ENCODE results near the gene TRIM44. TPM values are rescaled to one million over a fixed set of nuclear protein-coding genes. Genes with fewer than 3 reads are reported as not detected.

TRIM44 gene
- total RNA-seq, 6 experiments from 2014 or later, result 56.7 to 65.0 (median 60.1) TPM

- Mint-ChIP-seq H3K27ac (no peak overlapping the region), H3K36me3 (ENCODE audit: low read depth) (peaks cover 16% of the 10 kb centered on the region), H3K27me3 (ENCODE audit: insufficient read depth) (no peaks in the 10 kb centered on the region), H3K4me1 (ENCODE audit: low read depth) (no peaks in the 10 kb centered on the region), H3K4me3 (no peak overlapping the region), H3K9me3 (no peaks in the 10 kb centered on the region)
- no peak for DNase-seq
- no peak for TF ChIP-seq CTCF (IDR thresholded peaks at IDR 0.05)
Measured at GRCh38 chr11:35814720-35815305, 152.2 kb downstream of the TRIM44 start.

GRCh38 chr11:35815556-35816315 is 153.2 kb downstream of the TRIM44 start:
- Mint-ChIP-seq H3K4me3 (no peak overlapping the region), H3K27ac (no peak overlapping the region), H3K4me1 (ENCODE audit: low read depth) (no peaks in the 10 kb centered on the region), H3K9me3 (no peaks in the 10 kb centered on the region), H3K36me3 (ENCODE audit: low read depth) (peaks cover 16% of the 10 kb centered on the region), H3K27me3 (ENCODE audit: insufficient read depth) (no peaks in the 10 kb centered on the region)
- DNase-seq, result no peak
- TF ChIP-seq CTCF (IDR thresholded peaks at IDR 0.05), result no peak

- H3K9me3 Mint-ChIP-seq, result no peaks in the 10 kb centered on the region
- no peak for DNase-seq
- H3K27me3 Mint-ChIP-seq (ENCODE audit: insufficient read depth), result no peaks in the 10 kb centered on the region; the same call in 1 of the 2 replicates
- H3K4me1 Mint-ChIP-seq (ENCODE audit: low read depth), result peaks cover 31% of the 10 kb centered on the region
- H3K36me3 Mint-ChIP-seq (ENCODE audit: low read depth), result peaks cover 11% of the 10 kb centered on the region; the same call in 1 of the 2 replicates
- no peak for TF ChIP-seq CTCF (IDR thresholded peaks at IDR 0.05)
- H3K4me3 Mint-ChIP-seq, result no peak overlapping the region
- H3K27ac Mint-ChIP-seq, result no peak overlapping the region
Measured at GRCh38 chr11:35820614-35821013, 158.0 kb downstream of the TRIM44 start.

GRCh38 chr11:35822815-35823495 is 160.4 kb downstream of the TRIM44 start:
- H3K4me3 Mint-ChIP-seq, result no peak overlapping the region; the same call in 1 of the 2 replicates
- H3K27ac Mint-ChIP-seq, result no peak overlapping the region
- no peaks in the 10 kb centered on the region for H3K9me3 Mint-ChIP-seq
- H3K36me3 Mint-ChIP-seq (ENCODE audit: low read depth), result peaks cover under 1% of the 10 kb centered on the region; the same call in 1 of the 2 replicates
- DNase-seq, result no peak
- peaks cover 31% of the 10 kb centered on the region for H3K4me1 Mint-ChIP-seq (ENCODE audit: low read depth)
- TF ChIP-seq CTCF (IDR thresholded peaks at IDR 0.05), result no peak
- H3K27me3 Mint-ChIP-seq (ENCODE audit: insufficient read depth), result no peaks in the 10 kb centered on the region; the same call in 1 of the 2 replicates

GRCh38 chr11:35823742-35824298 is 161.2 kb downstream of the TRIM44 start:
- H3K27ac Mint-ChIP-seq, result no peak overlapping the region
- no peak for DNase-seq

More at GRCh38 chr11:35823742-35824298, 161.2 kb downstream of the TRIM44 start:
- no peak for TF ChIP-seq CTCF (IDR thresholded peaks at IDR 0.05)
- H3K27me3 Mint-ChIP-seq (ENCODE audit: insufficient read depth), result no peaks in the 10 kb centered on the region; the same call in 1 of the 2 replicates
- no peaks in the 10 kb centered on the region for H3K36me3 Mint-ChIP-seq (ENCODE audit: low read depth)
- peaks cover 31% of the 10 kb centered on the region for H3K4me1 Mint-ChIP-seq (ENCODE audit: low read depth)
- no peak overlapping the region for H3K4me3 Mint-ChIP-seq
- no peaks in the 10 kb centered on the region for H3K9me3 Mint-ChIP-seq

All from HFFc6 (cell line).